GM12878 (cell line): ENCODE data around the gene PREX1. TPM values are rescaled to one million over a fixed set of nuclear protein-coding genes. Genes with fewer than 3 reads are reported as not detected.

ENCODE experiments used
- ATAC-seq: fragments of 200-7000 bp; cut with Tn5 transposase; 3 replicates; pipeline ENCODE4 v1.9.1; 2020; ENCODE audit warnings: mild to moderate bottlenecking, moderate library complexity
- BruUV-seq: library from RNA; stranded (reverse); fragments of 400-500 nt; replicated peaks from 2 replicates; lab custom pipeline; 2021; lab: Mats Ljungman, UMichigan
- CTCF ChIA-PET: fragments of 300-600 bp; sonication (Branson Sonifier 250); formaldehyde crosslinking; extraction: SDS; loops from one replicate; lab custom pipeline; 2021; ENCODE audit warnings: inconsistent platforms; lab: Yijun Ruan, JAX
- POLR2A ChIA-PET: fragments of 350-600 bp; formaldehyde crosslinking; extraction: SDS; loops from one replicate; lab custom pipeline; 2021; ENCODE audit warnings: inconsistent platforms; lab: Charles Lee
- RAD21 ChIA-PET: fragments of 300-600 bp; sonication (Branson Sonifier 250); formaldehyde crosslinking; loops from one replicate; lab custom pipeline; 2023; ENCODE audit warnings: antibody characterized with exemption; ENCODE audit not compliant: unreplicated experiment; lab: Charles Lee
- SMC1A ChIA-PET: fragments of 300-600 bp; sonication (Branson Sonifier 250); formaldehyde crosslinking; loops from one replicate; lab custom pipeline; 2023; ENCODE audit not compliant: unreplicated experiment, uncharacterized antibody; lab: Charles Lee
- DNase-seq: peaks from one replicate; pipeline ENCODE4 v3.0.0-alpha.2; 2011; ENCODE audit warnings: low read depth, low spot score
- FAIRE-seq: peaks from 3 replicates; lab custom pipeline; 2011; peaks lifted over from hg19 to GRCh38; lab: Jason Lieb, UNC
- H2AFZ ChIP-seq: 2 replicates; pipeline ENCODE4 v1.6.0; 2011; ENCODE audit warnings: low read depth, low read length, control low read depth; ENCODE audit not compliant: control insufficient read depth
- H3K27ac ChIP-seq: 2 replicates; pipeline ENCODE4 v1.5.1; 2011; ENCODE audit warnings: control low read depth; ENCODE audit not compliant: control insufficient read depth, insufficient read depth
- H3K27me3 ChIP-seq, 2 experiments: replicated peaks in 1 of 2; 2 replicates each; pipeline versions ENCODE4 v1.6.0 to v1.6.1; 2011; ENCODE audit warnings: low read length in 1 of 2; ENCODE audit not compliant: control insufficient read depth in 2 of 2, insufficient read depth in 2 of 2
- H3K36me3 ChIP-seq, 2 experiments: 2 replicates each; pipeline ENCODE4 v1.5.1; 2011; ENCODE audit warnings: low read length in 1 of 2; ENCODE audit not compliant: control insufficient read depth in 2 of 2, insufficient read depth in 2 of 2
- H3K4me1 ChIP-seq: 2 replicates; pipeline ENCODE4 v1.6.1; 2011; ENCODE audit warnings: mild to moderate bottlenecking, low read length, moderate library complexity, mixed read lengths; ENCODE audit not compliant: control insufficient read depth, insufficient read depth
- H3K4me2 ChIP-seq: 2 replicates; pipeline ENCODE4 v1.6.0; 2011; ENCODE audit warnings: control low read depth; ENCODE audit not compliant: control insufficient read depth, insufficient read depth
- H3K4me3 ChIP-seq: fragments of 200-600 bp; sonication (generic); 2 replicates; pipeline ENCODE4 v1.5.1; 2016
- H3K79me2 ChIP-seq: 2 replicates; pipeline ENCODE4 v1.6.0; 2011; ENCODE audit warnings: low read length; ENCODE audit not compliant: control insufficient read depth, insufficient read depth
- H3K9ac ChIP-seq: 2 replicates; pipeline ENCODE4 v1.8.0; 2011; ENCODE audit warnings: low read length, control low read depth, mixed read lengths; ENCODE audit not compliant: control insufficient read depth, insufficient read depth
- H3K9me3 ChIP-seq: replicated peaks from 3 replicates; pipeline ENCODE4 v1.5.1; 2011; ENCODE audit warnings: mild to moderate bottlenecking, low read length; ENCODE audit not compliant: control insufficient read depth, insufficient read depth
- H4K20me1 ChIP-seq: 2 replicates; pipeline ENCODE4 v1.6.0; 2011; ENCODE audit not compliant: control insufficient read depth, insufficient read depth
- BCL11A ChIP-seq: IDR thresholded peaks from 2 replicates; pipeline ENCODE4 v1.6.1; 2011; ENCODE audit warnings: low read depth, low read length
- CREM ChIP-seq: IDR thresholded peaks from 2 replicates; pipeline ENCODE4 v1.6.1; 2014; ENCODE audit warnings: antibody characterized with exemption, low read depth
- LARP7 ChIP-seq: fragments of 450-650 bp; IDR thresholded peaks from 2 replicates; pipeline ENCODE4 v1.6.1; 2017; ENCODE audit warnings: mild to moderate bottlenecking
- MYB ChIP-seq: fragments of 150-350 bp; IDR thresholded peaks from 2 replicates; pipeline ENCODE4 v1.6.1; 2014; ENCODE audit warnings: mild to moderate bottlenecking, low read depth, low read length, borderline replicate concordance
- NR2C1 ChIP-seq: fragments of 450-650 bp; IDR thresholded peaks from 2 replicates; pipeline ENCODE4 v1.6.1; 2017; ENCODE audit warnings: antibody characterized with exemption, mild to moderate bottlenecking, moderate library complexity
- POLR2AphosphoS2 ChIP-seq: IDR thresholded peaks from 2 replicates; pipeline ENCODE4 v1.6.1; 2011; ENCODE audit warnings: low read depth, mild to moderate bottlenecking, low read length, improper control_type of control experiment, moderate library complexity
- POLR2AphosphoS5 ChIP-seq: IDR thresholded peaks from 2 replicates; pipeline ENCODE4 v1.6.1; 2011; ENCODE audit warnings: mild to moderate bottlenecking, low read length, inconsistent platforms
- TAF1 ChIP-seq: IDR thresholded peaks from 2 replicates; pipeline ENCODE4 v1.6.1; 2011; ENCODE audit warnings: mild to moderate bottlenecking, low read depth, low read length, borderline replicate concordance
- ZNF24 ChIP-seq: fragments of 450-650 bp; IDR thresholded peaks from 2 replicates; pipeline ENCODE4 v1.6.1; 2017; ENCODE audit warnings: antibody characterized with exemption, mild to moderate bottlenecking
- WGBS: methylation state at CpG from one replicate; pipeline ENCODE4 v1.1.6; 2016; ENCODE audit warnings: low lambda C conversion rate; ENCODE audit not compliant: insufficient replicate concordance, insufficient coverage; ENCODE audit errors: missing lambda C conversion rate; 5-methylcytosine and 5-hydroxymethylcytosine counted together
- in situ Hi-C: fragments of 300-500 bp; cut with MboI; formaldehyde crosslinking; loops from 9 replicates; pipeline ENCODE4 v1.14.3; 2018; ENCODE audit warnings: mixed read lengths
- intact Hi-C: fragments of 100-400 bp; cut with micrococcal nuclease; formaldehyde crosslinking; loops from one replicate; pipeline ENCODE4 v1.14.2; 2022; ENCODE audit not compliant: unreplicated experiment
- polyA plus RNA-seq, 11 experiments: library from polyadenylated mRNA; depleted of rRNA in 4 of 11; unstranded in 6 of 11; stranded (reverse) in 5 of 11; fragments of >200 nt; fragmentation: Nextera tagmentation in 4 of 11; fragmentation: Illumina TruSeq in 1 of 11; extraction: Ambion mirVana in 4 of 11; extraction: Trizol in 1 of 11; gene quantifications; 1 replicate in 1 of 11; 2 replicates in 10 of 11; pipeline versions ENCODE4 v1.2.1 to v1.2.3, GENCODE V29; 2011 to 2016; ENCODE audit warnings: inconsistent platforms in 2 of 11, missing spikeins in 2 of 11, low read depth in 1 of 11
- total RNA-seq, 4 experiments: library from RNA; depleted of rRNA in 3 of 4; stranded (reverse); fragments of >200 nt in 3 of 4; fragmentation: Illumina TruSeq in 1 of 4; extraction: Trizol in 1 of 4; gene quantifications; 2 replicates each; pipeline versions ENCODE4 v1.2.1 to v1.2.3, GENCODE V29; 2013 to 2021
- TF ChIP-seq, protein P1 (sequence below): fragments of 450-650 bp; IDR thresholded peaks from 2 replicates; pipeline ENCODE4 v1.6.1; 2017; ENCODE audit warnings: mild to moderate bottlenecking, low read depth, inconsistent platforms; ENCODE audit not compliant: poor library complexity, severe bottlenecking
- TF ChIP-seq, protein P2 (sequence below): fragments of 450-650 bp; IDR thresholded peaks from 2 replicates; pipeline ENCODE4 v1.6.1; 2017; ENCODE audit warnings: mild to moderate bottlenecking, moderate library complexity

Gene PREX1
- total and polyA plus RNA-seq, 10 of the 15 experiments (the other 5 are each of a cell fraction or from before 2014, with no cell fraction given), result 2.6 to 114 (median 38.9) TPM

DNA sequence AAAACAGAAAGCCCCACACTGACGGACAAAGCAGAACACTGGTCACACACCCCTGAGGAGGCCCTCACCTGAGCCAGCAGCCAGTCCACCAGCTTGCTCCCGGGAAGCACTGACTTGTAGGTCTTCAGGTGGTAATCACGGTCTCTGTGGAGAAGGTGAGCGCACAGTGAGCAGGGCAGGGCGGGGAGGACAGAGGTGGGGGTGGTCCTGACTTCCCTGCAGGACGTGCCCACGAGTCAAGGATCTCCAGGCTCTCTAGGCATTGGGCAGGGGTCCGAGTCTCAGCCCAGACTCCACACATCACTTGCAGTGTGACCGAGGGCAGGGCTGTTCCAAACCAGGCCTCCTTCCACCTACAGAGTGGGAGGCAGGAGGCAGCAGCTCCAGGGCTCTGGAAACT is 151.7 kb downstream of the PREX1 start (continued):
- TF ChIP-seq BCL11A (no peak), NR2C1 (no peak)
- TF ChIP-seq, all 136 proteins: peak for 0

DNA sequence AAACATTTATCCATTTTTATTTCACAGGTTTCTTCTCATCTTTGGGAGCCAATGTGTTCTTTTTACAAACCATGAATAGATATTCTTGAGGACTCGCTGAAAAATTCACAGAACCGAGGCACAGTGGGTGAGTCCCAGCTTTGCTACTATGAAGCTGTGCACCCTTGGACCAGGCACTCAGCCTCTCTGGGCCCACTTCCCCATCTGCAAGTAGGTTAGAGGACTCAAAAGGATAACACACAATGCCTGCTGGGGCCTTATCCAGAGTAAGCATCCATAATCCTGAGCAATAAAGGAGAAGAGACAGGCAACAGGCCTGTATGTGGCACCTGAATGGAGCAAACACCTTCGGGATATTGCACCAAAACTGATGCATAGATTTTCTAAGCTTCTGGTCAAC is 153.3 kb downstream of the PREX1 start:
- FAIRE-seq (no peak), DNase-seq (no peak), ATAC-seq (no peak)
- Histone ChIP-seq H2AFZ (no peak overlapping the region), H3K4me2 (no peak overlapping the region), H4K20me1 (no peaks in the 10 kb centered on the region), H3K27ac (no peak overlapping the region), H3K36me3 (peaks cover 19 to 54% of the 10 kb centered on the region in 2 experiments), H3K9me3 (no peaks in the 10 kb centered on the region), H3K4me3 (no peak overlapping the region), H3K4me1 (no peaks in the 10 kb centered on the region), H3K27me3 (no peaks in the 10 kb centered on the region), H3K79me2 (no peaks in the 10 kb centered on the region), H3K9ac (no peak overlapping the region)
- SMC1A ChIA-PET, result no interaction called here
- WGBS, result 96% methylated on average over 3 of the region's 3 CpGs
- CTCF ChIA-PET, result interaction anchor here (1.6 to 2.6 kb wide), 2 partner anchors 17 to 222 kb away, joined by 3 to 9 read pairs; no protein-coding TSS in a partner anchor
- no TSS peak for BruUV-seq
- intact Hi-C loops (no loop called here), in situ Hi-C loops (no loop called here)
- TF ChIP-seq POLR2AphosphoS5, result no peak
- TF ChIP-seq, protein P1, sequence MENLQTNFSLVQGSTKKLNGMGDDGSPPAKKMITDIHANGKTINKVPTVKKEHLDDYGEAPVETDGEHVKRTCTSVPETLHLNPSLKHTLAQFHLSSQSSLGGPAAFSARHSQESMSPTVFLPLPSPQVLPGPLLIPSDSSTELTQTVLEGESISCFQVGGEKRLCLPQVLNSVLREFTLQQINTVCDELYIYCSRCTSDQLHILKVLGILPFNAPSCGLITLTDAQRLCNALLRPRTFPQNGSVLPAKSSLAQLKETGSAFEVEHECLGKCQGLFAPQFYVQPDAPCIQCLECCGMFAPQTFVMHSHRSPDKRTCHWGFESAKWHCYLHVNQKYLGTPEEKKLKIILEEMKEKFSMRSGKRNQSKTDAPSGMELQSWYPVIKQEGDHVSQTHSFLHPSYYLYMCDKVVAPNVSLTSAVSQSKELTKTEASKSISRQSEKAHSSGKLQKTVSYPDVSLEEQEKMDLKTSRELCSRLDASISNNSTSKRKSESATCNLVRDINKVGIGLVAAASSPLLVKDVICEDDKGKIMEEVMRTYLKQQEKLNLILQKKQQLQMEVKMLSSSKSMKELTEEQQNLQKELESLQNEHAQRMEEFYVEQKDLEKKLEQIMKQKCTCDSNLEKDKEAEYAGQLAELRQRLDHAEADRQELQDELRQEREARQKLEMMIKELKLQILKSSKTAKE, result no peak
- no peak for TF ChIP-seq POLR2AphosphoS2
- no peak for TF ChIP-seq ZNF24
- TF ChIP-seq MYB, result no peak
- TF ChIP-seq CREM, result no peak
- TF ChIP-seq, protein P2, sequence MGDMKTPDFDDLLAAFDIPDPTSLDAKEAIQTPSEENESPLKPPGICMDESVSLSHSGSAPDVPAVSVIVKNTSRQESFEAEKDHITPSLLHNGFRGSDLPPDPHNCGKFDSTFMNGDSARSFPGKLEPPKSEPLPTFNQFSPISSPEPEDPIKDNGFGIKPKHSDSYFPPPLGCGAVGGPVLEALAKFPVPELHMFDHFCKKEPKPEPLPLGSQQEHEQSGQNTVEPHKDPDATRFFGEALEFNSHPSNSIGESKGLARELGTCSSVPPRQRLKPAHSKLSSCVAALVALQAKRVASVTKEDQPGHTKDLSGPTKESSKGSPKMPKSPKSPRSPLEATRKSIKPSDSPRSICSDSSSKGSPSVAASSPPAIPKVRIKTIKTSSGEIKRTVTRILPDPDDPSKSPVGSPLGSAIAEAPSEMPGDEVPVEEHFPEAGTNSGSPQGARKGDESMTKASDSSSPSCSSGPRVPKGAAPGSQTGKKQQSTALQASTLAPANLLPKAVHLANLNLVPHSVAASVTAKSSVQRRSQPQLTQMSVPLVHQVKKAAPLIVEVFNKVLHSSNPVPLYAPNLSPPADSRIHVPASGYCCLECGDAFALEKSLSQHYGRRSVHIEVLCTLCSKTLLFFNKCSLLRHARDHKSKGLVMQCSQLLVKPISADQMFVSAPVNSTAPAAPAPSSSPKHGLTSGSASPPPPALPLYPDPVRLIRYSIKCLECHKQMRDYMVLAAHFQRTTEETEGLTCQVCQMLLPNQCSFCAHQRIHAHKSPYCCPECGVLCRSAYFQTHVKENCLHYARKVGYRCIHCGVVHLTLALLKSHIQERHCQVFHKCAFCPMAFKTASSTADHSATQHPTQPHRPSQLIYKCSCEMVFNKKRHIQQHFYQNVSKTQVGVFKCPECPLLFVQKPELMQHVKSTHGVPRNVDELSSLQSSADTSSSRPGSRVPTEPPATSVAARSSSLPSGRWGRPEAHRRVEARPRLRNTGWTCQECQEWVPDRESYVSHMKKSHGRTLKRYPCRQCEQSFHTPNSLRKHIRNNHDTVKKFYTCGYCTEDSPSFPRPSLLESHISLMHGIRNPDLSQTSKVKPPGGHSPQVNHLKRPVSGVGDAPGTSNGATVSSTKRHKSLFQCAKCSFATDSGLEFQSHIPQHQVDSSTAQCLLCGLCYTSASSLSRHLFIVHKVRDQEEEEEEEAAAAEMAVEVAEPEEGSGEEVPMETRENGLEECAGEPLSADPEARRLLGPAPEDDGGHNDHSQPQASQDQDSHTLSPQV, result no peak
- TF ChIP-seq LARP7, result no peak
- no peak for TF ChIP-seq TAF1
- RAD21 ChIA-PET, result no interaction called here
- POLR2A ChIA-PET, result interaction anchor here (0.6 kb wide), 1 partner anchor 207 kb away, joined by 4 read pairs; no protein-coding TSS in a partner anchor
